Mucosa of descending colon (tissue), 3 donors: ENCODE results near the gene ERGIC1. TPM values are rescaled to one million over a fixed set of nuclear protein-coding genes. Genes with fewer than 3 reads are reported as not detected.

Source experiments
- ATAC-seq: fragments of 200-7000 bp; cut with Tn5 transposase; one replicate; pipeline ENCODE4 v1.9.1; 2020; ENCODE audit warnings: mild to moderate bottlenecking, moderate library complexity
- DNase-seq, 3 donors: peaks; one replicate each; pipeline ENCODE4 v3.0.0-alpha.2; 2020
- H3K36me3 ChIP-seq: fragments of 200-600 bp; one replicate; pipeline ENCODE4 v1.8.0; 2021; ENCODE audit warnings: low read depth, mild to moderate bottlenecking
- H3K4me1 ChIP-seq: fragments of 200-600 bp; one replicate; pipeline ENCODE4 v1.8.0; 2021; ENCODE audit warnings: low read depth, mild to moderate bottlenecking
- H3K4me3 ChIP-seq: fragments of 200-600 bp; one replicate; pipeline ENCODE4 v1.8.0; 2021; ENCODE audit warnings: mild to moderate bottlenecking
- H3K9me3 ChIP-seq: fragments of 200-600 bp; one replicate; pipeline ENCODE4 v1.8.0; 2021; ENCODE audit warnings: mild to moderate bottlenecking
- CTCF ChIP-seq: fragments of 200-600 bp; IDR thresholded peaks from one replicate; pipeline ENCODE4 v1.8.0; 2022; ENCODE audit warnings: antibody characterized with exemption, mild to moderate bottlenecking
- intact Hi-C, 2 donors: fragments of 100-400 bp; cut with DNase I in 1 of 2; cut with micrococcal nuclease in 1 of 2; formaldehyde crosslinking; loops; one replicate each; pipeline versions ENCODE4 v1.11.0 to v1.11.1; 2022; cut with DNase I, micrococcal nuclease
- total RNA-seq, 3 donors: library from RNA; stranded (reverse); fragmentation: NEBNext Ultra II Directional in 2 of 3; extraction: Animal tissue kit (Norgen Biotek cat#: 25700) in 2 of 3; gene quantifications; one replicate each; pipeline versions ENCODE4 v1.2.1 to v1.2.4, GENCODE V29; 2021 to 2023
- donor health status: DM: no; HTN: no; CAD: no; lungs with moderate emphysema.
- donor health status: DM: no; HTN: no; CAD: no.
- donor health status: DM: no; HTN: yes; CAD: no.

The ERGIC1 gene
- total RNA-seq, 3 donors from 2014 or later = 153 to 222 (median 199) TPM

DNA sequence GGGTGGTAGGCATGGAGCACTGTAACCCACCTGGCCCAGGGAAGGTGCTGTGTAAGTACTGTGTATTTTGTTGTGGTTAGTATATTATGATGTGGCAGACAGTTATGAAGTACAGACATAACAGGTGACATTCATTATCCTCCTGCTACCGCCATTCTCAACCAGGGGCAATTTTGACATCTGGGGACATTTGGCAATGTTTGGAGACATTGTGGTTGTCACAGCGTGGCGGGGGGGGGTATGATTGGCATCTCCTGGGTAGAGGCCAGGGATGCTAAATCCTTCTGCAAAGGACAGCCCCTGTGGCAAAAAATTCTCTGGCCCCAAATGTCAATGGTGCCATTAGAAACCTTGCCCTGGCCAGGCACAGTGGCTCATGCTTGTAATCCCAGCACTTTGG, 115.4 kb downstream of the ERGIC1 start:
- Histone ChIP-seq H3K4me3 (no peak overlapping the region), H3K9me3 (no peaks in the 10 kb centered on the region), H3K36me3 (no peaks in the 10 kb centered on the region), H3K4me1 (no peaks in the 10 kb centered on the region)
- ATAC-seq (no peak), DNase-seq (no peak)
- no peak for TF ChIP-seq CTCF
- intact Hi-C loops = loop anchor here in 1 of 2 donors (10.0 kb wide), 1 partner anchor 475 kb away; no protein-coding TSS in a partner anchor

GRCh38 chr5:172950176-172950965, 116.3 kb downstream of the ERGIC1 start:
- H3K4me3 ChIP-seq = no peak overlapping the region
- no peaks in the 10 kb centered on the region for H3K36me3 ChIP-seq
- no peaks in the 10 kb centered on the region for H3K4me1 ChIP-seq
- intact Hi-C loops = no loop called here
- no peaks in the 10 kb centered on the region for H3K9me3 ChIP-seq
- ATAC-seq (no peak), DNase-seq (no peak)
- no peak for TF ChIP-seq CTCF

DNA sequence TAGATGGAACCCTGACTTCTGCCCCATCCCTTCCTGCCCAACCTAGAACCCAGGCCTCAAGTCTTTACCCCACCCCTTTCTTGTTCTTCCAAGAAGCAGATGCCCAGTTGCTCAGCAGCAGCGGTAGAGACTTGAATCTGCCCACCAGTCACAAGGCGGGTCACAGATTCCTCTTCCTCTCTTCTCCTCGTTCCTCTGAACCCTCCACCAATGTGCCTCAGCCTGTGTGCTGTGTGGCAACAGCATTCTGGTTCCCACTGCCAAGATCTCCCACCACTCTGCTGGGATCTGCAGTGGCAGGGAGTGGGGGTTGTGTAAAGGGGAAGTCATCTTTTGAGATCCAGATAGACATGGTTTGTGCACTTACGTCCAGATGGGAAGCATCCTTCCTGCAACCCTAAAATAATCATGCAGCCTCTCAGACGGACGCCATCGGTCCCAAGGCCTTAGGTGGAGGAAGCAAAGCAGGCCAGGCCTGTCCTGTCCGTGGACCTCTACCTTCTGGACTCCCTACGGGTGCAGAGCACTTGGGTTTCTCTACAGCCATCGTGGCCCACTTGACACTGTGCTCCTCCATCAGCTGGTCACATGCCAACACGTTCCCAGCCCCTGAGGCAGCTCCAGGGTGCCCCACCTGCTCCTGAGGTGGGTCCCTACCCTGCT, 117.5 kb downstream of the ERGIC1 start:
- ATAC-seq = no peak
- Histone ChIP-seq H3K9me3 (no peaks in the 10 kb centered on the region), H3K4me3 (no peak overlapping the region), H3K36me3 (no peaks in the 10 kb centered on the region), H3K4me1 (no peaks in the 10 kb centered on the region)
- intact Hi-C loops = no loop called here
- TF ChIP-seq CTCF = no peak
- no peak for DNase-seq

DNA sequence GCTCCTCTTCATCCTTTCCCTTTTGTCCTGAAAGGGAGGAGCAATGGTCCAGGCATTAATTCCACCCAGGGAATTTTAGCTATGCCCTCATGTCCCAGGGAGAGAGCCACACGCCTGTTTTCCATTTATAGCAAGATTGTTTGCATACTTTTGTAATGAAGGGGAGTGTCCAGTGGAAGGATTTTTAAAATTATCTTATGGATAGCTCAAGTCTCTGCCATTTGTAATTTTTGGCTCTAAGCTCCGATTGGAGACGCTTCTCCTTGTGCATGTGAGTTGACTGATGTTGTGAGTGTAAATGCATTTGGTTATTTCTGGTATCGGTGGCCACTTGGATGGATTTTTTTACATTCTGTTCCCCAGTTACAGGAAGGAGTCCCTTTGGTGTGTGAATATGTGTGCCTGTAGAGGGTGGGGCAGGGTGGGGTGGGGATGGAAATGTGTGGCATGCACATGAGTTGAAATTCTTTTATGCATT, 118.0 kb downstream of the ERGIC1 start:
- no peak for TF ChIP-seq CTCF
- intact Hi-C loops = no loop called here
- Histone ChIP-seq H3K9me3 (no peaks in the 10 kb centered on the region), H3K4me3 (no peak overlapping the region), H3K4me1 (no peaks in the 10 kb centered on the region), H3K36me3 (no peaks in the 10 kb centered on the region)
- DNase-seq = no peak
- ATAC-seq = no peak

- no peaks in the 10 kb centered on the region for H3K9me3 ChIP-seq
- ATAC-seq (no peak), DNase-seq (no peak)
- no peaks in the 10 kb centered on the region for H3K4me1 ChIP-seq
- intact Hi-C loops = no loop called here
- TF ChIP-seq CTCF = no peak
- H3K36me3 ChIP-seq = no peaks in the 10 kb centered on the region
- no peak overlapping the region for H3K4me3 ChIP-seq
Observed at GRCh38 chr5:172953776-172954675, 120.0 kb downstream of the ERGIC1 start.
